A549 (cell line): ENCODE results near the gene SUPT5H. TPM values are rescaled to one million over a fixed set of nuclear protein-coding genes. Genes with fewer than 3 reads are reported as not detected.

Experiments used
- ATAC-seq, 2 experiments: fragments of 200-7000 bp in 1 of 2; fragments of >200 bp in 1 of 2; cut with Nextera tagmentation in 1 of 2; cut with Tn5 transposase in 1 of 2; 3 replicates each; pipeline versions ENCODE4 v1.8.0 to v1.9.1; 2018 to 2020; ENCODE audit warnings: mild to moderate bottlenecking in 1 of 2, moderate library complexity in 1 of 2
- CTCF ChIA-PET: fragments of 300-600 bp; sonication (Branson Sonifier 250); formaldehyde crosslinking; extraction: SDS; loops from one replicate; lab custom pipeline; 2021; ENCODE audit warnings: antibody characterized with exemption, inconsistent platforms; lab: Yijun Ruan, JAX
- POLR2A ChIA-PET: fragments of 350-600 bp; formaldehyde crosslinking; extraction: SDS; loops from one replicate; lab custom pipeline; 2021; ENCODE audit warnings: antibody characterized with exemption, inconsistent platforms; lab: Yijun Ruan, JAX
- DNase-seq, 2 experiments: peaks; one replicate each; pipeline versions ENCODE4 v3.0.0 to v3.0.0-alpha.2; 2011 to 2016; ENCODE audit warnings: low read depth in 1 of 2, low spot score in 1 of 2
- FAIRE-seq: peaks from 2 replicates; lab custom pipeline; 2011; peaks lifted over from hg19 to GRCh38; lab: Jason Lieb, UNC
- H3K27ac ChIP-seq, 2 experiments: fragments of >200 bp; sonication (Bioruptor Twin); formaldehyde crosslinking; 3 replicates each; pipeline ENCODE4 v1.5.1; 2016 to 2017
- H3K4me1 ChIP-seq: fragments of >200 bp; sonication (Bioruptor Twin); formaldehyde crosslinking; 3 replicates; pipeline ENCODE4 v1.6.1; 2016
- H3K4me2 ChIP-seq: fragments of >200 bp; sonication (Bioruptor Twin); formaldehyde crosslinking; 3 replicates; pipeline ENCODE4 v1.6.1; 2016
- H3K4me3 ChIP-seq: fragments of >200 bp; sonication (Bioruptor Twin); formaldehyde crosslinking; 3 replicates; pipeline ENCODE4 v1.5.1; 2016
- H3K9me3 ChIP-seq: fragments of >200 bp; sonication (Bioruptor Twin); formaldehyde crosslinking; 3 replicates; pipeline ENCODE4 v1.6.1; 2016
- CEBPB ChIP-seq, 2 experiments: fragments of >200 bp in 1 of 2; sonication (Bioruptor Twin) in 1 of 2; formaldehyde crosslinking in 1 of 2; IDR thresholded peaks; 2 replicates each; pipeline ENCODE4 v1.6.1; 2012 to 2016
- EHMT2 ChIP-seq: fragments of 200-600 bp; sonication (generic); IDR thresholded peaks from 2 replicates; pipeline ENCODE4 v1.6.1; 2016; ENCODE audit warnings: antibody characterized with exemption, low read depth, mild to moderate bottlenecking, moderate library complexity
- JUNB ChIP-seq: fragments of >200 bp; sonication (Bioruptor Twin); formaldehyde crosslinking; IDR thresholded peaks from 2 replicates; pipeline ENCODE4 v1.6.1; 2016
- MAFK ChIP-seq: fragments of 450-650 bp; IDR thresholded peaks from 2 replicates; pipeline ENCODE4 v1.6.1; 2014; ENCODE audit not compliant: partially characterized antibody
- MAX ChIP-seq: IDR thresholded peaks from 2 replicates; pipeline ENCODE4 v1.6.1; 2012
- MYC ChIP-seq: IDR thresholded peaks from 2 replicates; pipeline ENCODE4 v1.6.1; 2012; ENCODE audit warnings: mild to moderate bottlenecking, inconsistent platforms, low read length, improper control_type of control experiment, borderline replicate concordance
- NPAS2 ChIP-seq: fragments of 250-450 bp; sonication (Bioruptor Pico); IDR thresholded peaks from 2 replicates; pipeline ENCODE4 v1.8.0; 2022; ENCODE audit warnings: mild to moderate bottlenecking, moderate library complexity, borderline replicate concordance
- POLR2AphosphoS2 ChIP-seq: conservative IDR thresholded peaks from 2 replicates; pipeline ENCODE4 v1.6.1; 2012; ENCODE audit warnings: low read length, improper control_type of control experiment, inconsistent platforms
- RAD21 ChIP-seq, 2 experiments: fragments of >200 bp in 1 of 2; sonication (Bioruptor Twin) in 1 of 2; formaldehyde crosslinking in 1 of 2; IDR thresholded peaks in 1 of 2; conservative IDR thresholded peaks in 1 of 2; 2 replicates in 1 of 2; 3 replicates in 1 of 2; pipeline ENCODE4 v1.6.1; 2012 to 2018; ENCODE audit warnings: inconsistent platforms in 1 of 2
- REST ChIP-seq: fragments of 200-600 bp; sonication (generic); IDR thresholded peaks from 2 replicates; pipeline ENCODE4 v1.6.1; 2016; ENCODE audit warnings: antibody characterized with exemption, mild to moderate bottlenecking, moderate library complexity
- TFCP2L1 ChIP-seq: fragments of 250-450 bp; sonication (Bioruptor Pico); IDR thresholded peaks from 2 replicates; pipeline ENCODE4 v1.5.0; 2021; ENCODE audit warnings: mild to moderate bottlenecking
- ZNF302 ChIP-seq: fragments of 250-450 bp; sonication (Bioruptor Pico); IDR thresholded peaks from 2 replicates; pipeline ENCODE4 v1.9.0; 2021; ENCODE audit warnings: inconsistent platforms, mild to moderate bottlenecking, moderate library complexity
- WGBS: methylation state at CpG from one replicate; pipeline ENCODE4 v1.1.6; 2017; ENCODE audit errors: missing lambda C conversion rate; 5-methylcytosine and 5-hydroxymethylcytosine counted together
- polyA plus RNA-seq, 4 experiments: library from polyadenylated mRNA; depleted of rRNA in 3 of 4; stranded (reverse); fragments of >200 nt; fragmentation: RNase III in 1 of 4; extraction: RNeasy Plus Mini Kit Qiagen cat#74134 plus additional on column Dnase treatment in 1 of 4; gene quantifications; 2 replicates in 3 of 4; 3 replicates in 1 of 4; pipeline ENCODE4 v1.2.3, GENCODE V29; 2011 to 2017

The SUPT5H gene
- polyA plus RNA-seq, 2 of the 4 experiments (the other 2 are of a cell fraction): 186 to 222 TPM

- DNase-seq: peak in 1 of 2 experiments; percentile 29
- no peak for FAIRE-seq
- H3K4me1 ChIP-seq: no peaks in the 10 kb centered on the region
- TF ChIP-seq MYC (no peak), TFCP2L1 (CRISPR knock-in tag) (0 out of 2 replicates have a peak, but pooled peaks have one; percentile 15), RAD21 (conservative IDR thresholded peaks at IDR 0.05 in 1 of 2, IDR thresholded peaks at IDR 0.05 in 1 of 2) (no peak), POLR2AphosphoS2 (peak; percentile 41; the same call in 1 of the 2 replicates)
- TF ChIP-seq, all 56 proteins: peak for 2
- peak in 1 of 2 experiments; percentile 5; a peak in 2 of 6 replicates for ATAC-seq
- H3K4me3 ChIP-seq: no peak overlapping the region
- ChIA-PET POLR2A (interaction anchor here (1.4 to 10.5 kb wide), 2 partner anchors 13 to 15 kb away, joined by 3 to 160 read pairs; partner anchors contain the start of gene RPS16), CTCF (interaction anchor here (0.9 to 23.5 kb wide), 10 partner anchors 6 to 1186 kb away, joined by 3 to 457 read pairs (median 12); partner anchors contain the start of genes EID2B, MED29, PAF1 and PLEKHG2)
- H3K4me2 ChIP-seq: no peak overlapping the region
- WGBS: 91% methylated on average over 15 of the region's 15 CpGs
- H3K9me3 ChIP-seq: no peaks in the 10 kb centered on the region
- no peak overlapping the region for H3K27ac ChIP-seq
These were observed 24.6 kb upstream of the SUPT5H start for GRCh38 chr19:39420769-39421168.

GRCh38 chr19:39422020-39422419 lies 23.4 kb upstream of the SUPT5H start:
- Histone ChIP-seq H3K27ac (no peak overlapping the region), H3K4me1 (no peaks in the 10 kb centered on the region), H3K9me3 (no peaks in the 10 kb centered on the region), H3K4me3 (no peak overlapping the region), H3K4me2 (no peak overlapping the region)
- TF ChIP-seq ZNF302 (CRISPR knock-in tag) (no peak), MAFK (peak; percentile 93), JUNB (no peak)
- no peak for FAIRE-seq
- CTCF ChIA-PET: interaction anchor here (1.2 to 23.5 kb wide), 9 partner anchors 5 to 250 kb away, joined by 3 to 457 read pairs (median 11); partner anchors contain the start of genes EID2B, MED29, PAF1 and PLEKHG2
- ATAC-seq: no peak
- DNase-seq: no peak
- POLR2A ChIA-PET: interaction anchor here (1.4 to 10.5 kb wide), 2 partner anchors 12 to 13 kb away, joined by 3 to 160 read pairs; partner anchors contain the start of gene RPS16
- 93% methylated on average over 5 of the region's 5 CpGs for WGBS

GRCh38 chr19:39423258-39424086 lies 21.9 kb upstream of the SUPT5H start:
- 90% methylated on average over 35 of the region's 35 CpGs for WGBS
- DNase-seq (no peak), FAIRE-seq (peak; percentile 68), ATAC-seq (0 out of 6 replicates have a peak, but pooled peaks of 1 of the 2 experiments have one; percentile 1)
- TF ChIP-seq REST (no peak), MAX (0 out of 2 replicates have a peak, but pooled peaks have one; percentile 24), NPAS2 (CRISPR knock-in tag) (no peak), RAD21 (conservative IDR thresholded peaks at IDR 0.05 in 1 of 2, IDR thresholded peaks at IDR 0.05 in 1 of 2) (no peak), CEBPB (IDR thresholded peaks at IDR 0.05) (no peak), EHMT2 (no peak)
- no peak overlapping the region for H3K27ac ChIP-seq
- CTCF ChIA-PET: interaction anchor here (1.0 to 23.5 kb wide), 11 partner anchors 7 to 250 kb away, joined by 3 to 457 read pairs (median 6); partner anchors contain the start of genes MED29, PAF1, PLEKHG2 and RPS16
- POLR2A ChIA-PET: interaction anchor here (0.6 to 10.5 kb wide), 3 partner anchors 9 to 12 kb away, joined by 3 to 160 read pairs (median 3); partner anchors contain the start of gene RPS16
- no peak overlapping the region for H3K4me2 ChIP-seq
- no peak overlapping the region for H3K4me3 ChIP-seq
- H3K4me1 ChIP-seq: peaks cover 12% of the 10 kb centered on the region
- no peaks in the 10 kb centered on the region for H3K9me3 ChIP-seq
